Measurements from ENCODE around the gene LRRC3.
"Not testable (repeated sequence)": the region's sequence is repeated elsewhere in the genome, so short reads cannot be mapped to it uniquely, and the experiment has no call there.

LRRC3 gene

GRCh38 chr21:44496564-44497550 is 41.5 kb downstream of the LRRC3 start:
- DNase-seq (ENCODE audit: low spot score): no peak

- DNase-seq (ENCODE audit: low spot score): no peak
Observed at GRCh38 chr21:44497703-44498126, 42.4 kb downstream of the LRRC3 start.

GRCh38 chr21:44498280-44499210 is 43.2 kb downstream of the LRRC3 start:
- DNase-seq (ENCODE audit: low spot score): no peak

- no peak for DNase-seq (ENCODE audit: low spot score)
Observed at GRCh38 chr21:44499211-44499560, 43.9 kb downstream of the LRRC3 start.

- no peak for DNase-seq (ENCODE audit: low spot score)
Observed at GRCh38 chr21:44499631-44500030, 44.3 kb downstream of the LRRC3 start.

- no peak for DNase-seq (ENCODE audit: low spot score)
Observed at GRCh38 chr21:44500111-44500510, 44.8 kb downstream of the LRRC3 start.

- DNase-seq (ENCODE audit: low spot score): no peak
Observed at GRCh38 chr21:44502171-44502958, 47.1 kb downstream of the LRRC3 start.

GRCh38 chr21:44503006-44503889 is 47.9 kb downstream of the LRRC3 start:
- DNase-seq (ENCODE audit: low spot score): not testable (repeated sequence)

GRCh38 chr21:44503901-44504399 is 48.6 kb downstream of the LRRC3 start:
- no peak for DNase-seq (ENCODE audit: low spot score)

- DNase-seq (ENCODE audit: low spot score): no peak
Observed at GRCh38 chr21:44505673-44506278, 50.5 kb downstream of the LRRC3 start.

GRCh38 chr21:44506279-44507255 is 51.3 kb downstream of the LRRC3 start:
- DNase-seq (ENCODE audit: low spot score): no peak

GRCh38 chr21:44507673-44508425 is 52.5 kb downstream of the LRRC3 start:
- no peak for DNase-seq (ENCODE audit: low spot score)

GRCh38 chr21:44508426-44508710 is 53.1 kb downstream of the LRRC3 start:
- no peak for DNase-seq (ENCODE audit: low spot score)

GRCh38 chr21:44508711-44509445 is 53.6 kb downstream of the LRRC3 start:
- DNase-seq (ENCODE audit: low spot score): no peak

GRCh38 chr21:44509539-44509938 is 54.2 kb downstream of the LRRC3 start:
- DNase-seq (ENCODE audit: low spot score): no peak

- no peak for DNase-seq (ENCODE audit: low spot score)
Observed at GRCh38 chr21:44510109-44510507, 54.8 kb downstream of the LRRC3 start.

- DNase-seq (ENCODE audit: low spot score): peak; percentile 40
Observed at GRCh38 chr21:44510508-44511218, 55.4 kb downstream of the LRRC3 start.

All from hepatic stellate cell (primary cell).